Measurements from ENCODE around the gene C22orf23. TPM values are rescaled to one million over a fixed set of nuclear protein-coding genes. Genes with fewer than 3 reads are reported as not detected.

The C22orf23 gene
- total RNA-seq, 4 donors from 2014 or later, result 0.59 to 1.7 (median 0.73) TPM

DNA sequence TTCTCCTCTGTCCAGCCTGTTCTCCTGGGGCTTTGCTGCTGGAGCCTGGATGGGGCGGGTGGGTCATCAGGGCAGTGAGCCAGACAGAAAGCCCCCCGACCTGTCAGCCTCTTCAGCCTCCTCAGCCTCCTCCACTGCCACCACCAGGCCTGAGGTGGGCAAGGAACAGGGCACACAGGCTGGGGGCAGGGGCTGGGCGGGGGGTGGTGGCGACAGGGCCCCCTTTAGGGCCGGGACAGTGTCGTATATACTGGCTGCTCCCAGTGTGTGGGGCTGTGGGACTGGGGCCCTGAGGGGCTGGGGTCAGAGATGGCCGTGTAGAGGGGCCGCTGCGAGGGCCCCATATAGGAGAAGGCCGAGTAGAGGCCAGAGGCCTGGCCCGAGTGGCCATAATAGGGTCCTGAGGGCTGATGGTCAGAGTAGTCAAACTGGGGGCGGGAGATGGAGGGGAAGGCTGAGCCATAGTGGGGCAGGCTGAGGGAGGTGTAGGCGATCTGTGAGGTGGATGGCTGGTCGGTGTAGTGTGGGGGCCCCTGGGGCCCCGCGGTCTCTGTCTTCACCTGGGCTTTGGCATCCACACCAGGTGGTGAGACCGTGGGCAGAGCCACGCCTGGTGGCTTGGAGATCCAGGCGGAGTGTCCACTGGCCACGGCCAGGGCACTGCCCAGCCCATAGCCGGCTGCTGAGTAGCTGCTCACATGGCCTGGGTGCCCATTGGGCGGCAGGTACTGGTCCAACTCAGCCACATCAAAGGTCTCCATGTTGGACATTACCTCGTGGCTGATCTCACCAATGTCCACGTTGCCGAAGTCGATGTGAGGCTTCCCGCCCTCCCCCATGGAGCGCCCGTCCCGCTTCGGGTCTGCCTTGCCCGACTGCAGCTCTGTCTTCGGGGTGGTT, 20.1 kb upstream of the C22orf23 start:
- Histone ChIP-seq H3K9me3 (no peaks in the 10 kb centered on the region), H3K36me3 (peaks cover 0 to 8% of the 10 kb centered on the region in 2 donors), H3K4me3 (replicated peaks in 1 of 3) (no peak overlapping the region), H3K4me1 (no peaks in the 10 kb centered on the region), H3K27me3 (no peaks in the 10 kb centered on the region), H3K27ac (no peak overlapping the region)
- no peak for DNase-seq
- TF ChIP-seq, protein P1, sequence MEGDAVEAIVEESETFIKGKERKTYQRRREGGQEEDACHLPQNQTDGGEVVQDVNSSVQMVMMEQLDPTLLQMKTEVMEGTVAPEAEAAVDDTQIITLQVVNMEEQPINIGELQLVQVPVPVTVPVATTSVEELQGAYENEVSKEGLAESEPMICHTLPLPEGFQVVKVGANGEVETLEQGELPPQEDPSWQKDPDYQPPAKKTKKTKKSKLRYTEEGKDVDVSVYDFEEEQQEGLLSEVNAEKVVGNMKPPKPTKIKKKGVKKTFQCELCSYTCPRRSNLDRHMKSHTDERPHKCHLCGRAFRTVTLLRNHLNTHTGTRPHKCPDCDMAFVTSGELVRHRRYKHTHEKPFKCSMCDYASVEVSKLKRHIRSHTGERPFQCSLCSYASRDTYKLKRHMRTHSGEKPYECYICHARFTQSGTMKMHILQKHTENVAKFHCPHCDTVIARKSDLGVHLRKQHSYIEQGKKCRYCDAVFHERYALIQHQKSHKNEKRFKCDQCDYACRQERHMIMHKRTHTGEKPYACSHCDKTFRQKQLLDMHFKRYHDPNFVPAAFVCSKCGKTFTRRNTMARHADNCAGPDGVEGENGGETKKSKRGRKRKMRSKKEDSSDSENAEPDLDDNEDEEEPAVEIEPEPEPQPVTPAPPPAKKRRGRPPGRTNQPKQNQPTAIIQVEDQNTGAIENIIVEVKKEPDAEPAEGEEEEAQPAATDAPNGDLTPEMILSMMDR (IDR thresholded peaks at IDR 0.05), result no peak
- TF ChIP-seq POLR2A (IDR thresholded peaks at IDR 0.05), result no peak
- intact Hi-C loops (cut with DNase I), result no loop called here
- 93 to 95% methylated on average over 25 to 29 of the region's 33 CpGs for WGBS, 2 donors

DNA sequence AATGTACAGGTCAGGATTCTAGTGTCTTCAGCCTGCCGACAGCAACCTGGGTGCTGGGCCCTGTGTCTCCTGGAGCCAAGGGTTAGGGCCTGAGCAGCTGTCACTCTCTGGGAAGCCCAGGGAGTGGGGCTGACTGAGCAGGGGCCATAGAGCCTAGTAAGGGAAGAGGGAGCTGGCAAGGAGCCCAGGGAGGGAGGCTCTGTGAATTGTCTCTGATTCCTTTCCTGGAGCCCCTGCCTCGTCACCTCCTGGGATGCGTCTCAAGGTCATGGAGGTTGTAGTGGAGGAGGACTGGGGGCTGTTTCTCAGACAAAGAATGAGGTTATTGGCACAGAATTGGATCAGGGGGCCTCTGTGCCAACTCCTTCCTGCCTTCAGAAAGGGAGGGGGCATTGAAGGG, 19.1 kb upstream of the C22orf23 start:
- TF ChIP-seq POLR2A (IDR thresholded peaks at IDR 0.05), result no peak
- 59 to 74% methylated on average over 3 of the region's 3 CpGs for WGBS, 2 donors
- no peaks in the 10 kb centered on the region for H3K27me3 ChIP-seq
- no peak overlapping the region for H3K27ac ChIP-seq
- no peaks in the 10 kb centered on the region for H3K4me1 ChIP-seq
- peaks cover 10 to 18% of the 10 kb centered on the region in 2 donors for H3K36me3 ChIP-seq
- intact Hi-C loops (cut with DNase I), result no loop called here
- no peaks in the 10 kb centered on the region for H3K9me3 ChIP-seq
- DNase-seq, result no peak
- no peak overlapping the region for H3K4me3 ChIP-seq (replicated peaks in 1 of 3)

DNA sequence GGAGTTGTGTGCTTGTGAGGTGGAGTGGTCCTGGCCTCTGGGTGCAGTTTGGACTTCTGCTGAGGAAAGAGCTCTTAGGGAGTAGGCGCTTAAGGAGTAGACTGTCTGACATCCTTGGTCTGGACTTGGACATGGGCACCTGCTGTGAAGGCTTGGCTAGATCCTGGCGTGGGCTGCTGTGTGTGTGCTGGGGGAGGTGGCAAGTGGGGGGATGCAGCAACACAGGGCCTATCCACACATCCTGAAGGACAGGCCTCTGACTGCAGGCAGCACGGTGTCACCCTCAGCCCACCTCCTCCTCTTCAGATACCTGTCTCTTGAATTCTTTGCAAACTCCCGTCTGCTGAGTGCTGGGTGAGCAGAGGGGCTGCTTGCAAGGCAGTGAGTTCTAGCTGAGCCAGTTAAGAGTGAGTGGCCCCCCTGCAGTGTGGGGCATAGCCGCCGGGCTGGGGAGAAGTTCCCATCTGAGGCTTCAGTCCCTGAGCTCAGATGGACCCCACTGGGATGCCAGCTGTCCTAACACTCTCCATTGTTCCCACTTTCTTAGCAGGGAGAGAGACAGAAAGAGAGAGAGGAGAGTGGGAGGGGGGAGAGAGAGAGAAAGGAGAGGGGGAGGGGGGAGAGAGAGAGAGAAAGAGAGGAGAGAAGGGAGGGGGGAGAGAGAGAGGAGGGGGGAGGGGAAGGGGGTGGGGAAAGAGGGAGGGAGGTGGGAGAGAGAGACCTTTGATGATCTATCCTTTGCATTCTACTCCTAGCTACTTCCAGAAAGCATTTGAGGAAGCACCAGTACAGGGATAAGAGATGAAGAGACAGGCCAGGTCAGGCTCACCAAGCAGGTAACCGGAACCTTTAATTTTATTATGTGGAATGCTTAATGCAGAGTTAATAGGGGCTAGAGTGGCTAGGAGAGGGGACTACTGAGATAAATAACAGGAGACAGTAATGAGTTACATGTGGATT, 18.4 kb upstream of the C22orf23 start:
- peaks cover 18 to 25% of the 10 kb centered on the region in 2 donors for H3K36me3 ChIP-seq
- DNase-seq, result no peak
- TF ChIP-seq, protein P1 (IDR thresholded peaks at IDR 0.05), result no peak
- no peak for TF ChIP-seq POLR2A (IDR thresholded peaks at IDR 0.05)
- H3K27ac ChIP-seq, result no peak overlapping the region
- no peak overlapping the region for H3K4me3 ChIP-seq (replicated peaks in 1 of 3)
- intact Hi-C loops (cut with DNase I), result no loop called here
- H3K27me3 ChIP-seq, result no peaks in the 10 kb centered on the region
- 83% methylated on average over 7 of the region's 7 CpGs for WGBS, 2 donors
- H3K4me1 ChIP-seq, result no peaks in the 10 kb centered on the region
- H3K9me3 ChIP-seq, result no peaks in the 10 kb centered on the region

DNA sequence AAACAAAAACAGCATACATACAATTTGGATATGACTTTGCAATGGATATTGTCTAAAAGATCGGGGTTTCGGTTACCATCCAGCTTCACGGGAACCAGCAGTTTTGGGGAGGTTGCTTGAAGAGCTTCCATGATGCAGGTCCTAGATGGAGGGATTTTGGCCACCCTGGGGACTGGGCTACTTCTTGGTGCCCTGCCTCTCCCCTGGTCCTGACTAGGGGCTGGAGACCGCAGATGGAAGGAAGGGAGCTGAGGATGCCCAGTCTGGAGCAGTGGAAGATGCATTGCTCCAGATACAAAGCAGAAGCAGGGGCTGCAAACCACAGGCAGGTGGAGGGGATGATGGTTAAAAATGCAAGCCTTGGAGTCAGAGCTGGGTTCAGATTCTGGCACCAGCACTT, 17.5 kb upstream of the C22orf23 start:
- Histone ChIP-seq H3K36me3 (peaks cover 19 to 33% of the 10 kb centered on the region in 2 donors), H3K27ac (no peak overlapping the region), H3K9me3 (no peaks in the 10 kb centered on the region), H3K4me1 (no peaks in the 10 kb centered on the region), H3K27me3 (no peaks in the 10 kb centered on the region), H3K4me3 (replicated peaks in 1 of 3) (no peak overlapping the region)
- DNase-seq, result no peak
- TF ChIP-seq, protein P1 (IDR thresholded peaks at IDR 0.05), result no peak
- TF ChIP-seq POLR2A (IDR thresholded peaks at IDR 0.05), result no peak
- intact Hi-C loops (cut with DNase I), result no loop called here
- 95 to 97% methylated on average over 3 to 4 of the region's 4 CpGs for WGBS, 2 donors

DNA sequence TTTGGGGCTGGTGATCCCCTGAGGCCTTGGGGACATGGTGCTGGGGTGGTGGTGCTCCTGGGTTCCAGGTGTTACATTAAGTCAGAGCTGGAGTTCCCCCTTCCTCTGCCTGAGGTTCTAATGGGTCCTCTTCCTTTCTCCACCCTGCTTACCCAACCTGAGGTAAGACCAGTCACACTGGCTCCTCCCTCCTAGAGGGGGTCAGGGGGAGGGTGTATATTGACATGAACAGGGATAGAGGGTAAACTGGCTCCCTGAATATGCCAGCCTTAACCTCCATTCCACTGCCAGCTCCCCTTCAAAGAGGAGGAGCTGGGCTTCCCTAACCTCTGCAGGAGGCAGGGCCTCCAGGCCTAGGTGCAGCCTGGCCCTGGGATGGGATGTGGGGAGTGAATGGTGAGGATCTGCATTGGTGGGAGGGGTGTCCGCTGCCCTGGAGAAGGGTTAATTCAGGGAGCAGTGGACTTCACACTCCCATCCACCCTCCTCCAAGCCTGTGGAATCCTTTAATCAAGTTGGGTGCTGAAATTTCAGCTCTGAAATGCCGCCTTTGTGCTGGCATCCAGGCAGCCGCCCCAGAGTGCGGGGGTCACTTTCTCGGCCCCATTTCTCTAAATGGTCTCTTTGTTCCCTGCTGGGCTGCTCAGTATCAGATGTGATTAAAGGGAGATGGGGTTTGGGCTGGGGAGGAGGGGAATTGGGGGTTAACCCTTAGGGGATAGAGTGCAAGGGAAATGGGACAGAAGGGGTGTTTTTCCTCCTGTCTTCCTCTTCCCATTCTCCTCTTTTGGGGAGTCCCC, 15.3 kb upstream of the C22orf23 start:
- H3K9me3 ChIP-seq, result no peaks in the 10 kb centered on the region
- intact Hi-C loops (cut with DNase I), result loop anchor here (5.0 kb wide), 1 partner anchor 151 kb away; no protein-coding TSS in a partner anchor
- H3K27ac ChIP-seq, result no peak overlapping the region
- TF ChIP-seq, protein P1 (IDR thresholded peaks at IDR 0.05), result no peak
- TF ChIP-seq POLR2A (IDR thresholded peaks at IDR 0.05), result no peak
- no peak for DNase-seq
- WGBS, 2 donors, result 89 to 93% methylated on average over 5 of the region's 5 CpGs
- H3K4me1 ChIP-seq, result no peaks in the 10 kb centered on the region
- no peak overlapping the region for H3K4me3 ChIP-seq (replicated peaks in 1 of 3)
- H3K27me3 ChIP-seq, result no peaks in the 10 kb centered on the region
- peaks cover 19 to 35% of the 10 kb centered on the region in 2 donors for H3K36me3 ChIP-seq
